Small intestine (tissue), 7 donors: ENCODE data around the gene GLI1. TPM values are rescaled to one million over a fixed set of nuclear protein-coding genes. Genes with fewer than 3 reads are reported as not detected.
A peak's percentile ranks its signal among the peaks of the same experiment; 100 is the strongest.
"Not testable (repeated sequence)": the region's sequence is repeated elsewhere in the genome, so short reads cannot be mapped to it uniquely, and the experiment has no call there.

ENCODE experiments used
- DNase-seq, 2 donors: peaks; one replicate each; pipeline versions ENCODE4 v3.0.0 to v3.0.0-alpha.2; 2013
- FAIRE-seq: peaks from 2 replicates; lab custom pipeline; 2012; peaks lifted over from hg19 to GRCh38; lab: Jason Lieb, UNC
- H3K27ac ChIP-seq, 3 donors: one replicate each; pipeline ENCODE4 v1.5.1; 2013; ENCODE audit warnings: low read length in 2 of 3, mild to moderate bottlenecking in 2 of 3, control low read depth in 1 of 3, inconsistent platforms in 1 of 3, low read depth in 1 of 3, moderate library complexity in 1 of 3
- H3K27me3 ChIP-seq, 3 donors: one replicate each; pipeline ENCODE4 v1.6.1; 2013; ENCODE audit warnings: low read length in 3 of 3, inconsistent platforms in 1 of 3; ENCODE audit not compliant: control insufficient read depth in 3 of 3, insufficient read depth in 3 of 3
- H3K36me3 ChIP-seq, 3 donors: one replicate each; pipeline ENCODE4 v1.6.1; 2013; ENCODE audit warnings: low read length in 3 of 3, inconsistent platforms in 1 of 3, low read depth in 1 of 3, mild to moderate bottlenecking in 1 of 3, moderate library complexity in 1 of 3; ENCODE audit not compliant: control insufficient read depth in 3 of 3, insufficient read depth in 2 of 3
- H3K4me1 ChIP-seq, 3 donors: one replicate each; pipeline ENCODE4 v1.6.1; 2013; ENCODE audit warnings: low read length in 2 of 3, inconsistent platforms in 1 of 3, low read depth in 1 of 3, mild to moderate bottlenecking in 1 of 3, moderate library complexity in 1 of 3; ENCODE audit not compliant: control insufficient read depth in 3 of 3, insufficient read depth in 2 of 3
- H3K4me3 ChIP-seq, 3 donors: one replicate each; pipeline ENCODE4 v1.5.1; 2013; ENCODE audit warnings: low read length in 3 of 3, control low read depth in 1 of 3, inconsistent platforms in 1 of 3, low read depth in 1 of 3, mild to moderate bottlenecking in 1 of 3, moderate library complexity in 1 of 3
- H3K9me3 ChIP-seq, 2 donors: one replicate each; pipeline ENCODE4 v1.6.1; 2013; ENCODE audit warnings: low read depth in 1 of 2, low read length in 1 of 2; ENCODE audit not compliant: control insufficient read depth in 2 of 2, insufficient read depth in 1 of 2
- WGBS, 3 donors: extraction: QIAGEN DNeasy Blood & Tissue Kit; methylation state at CpG; one replicate each; pipeline ENCODE4 v1.1.7; 2013; 5-methylcytosine and 5-hydroxymethylcytosine counted together
- polyA plus RNA-seq, 4 donors: library from polyadenylated mRNA; stranded (reverse) in 3 of 4; unstranded in 1 of 4; fragments of 200-250 nt in 3 of 4; fragments of 120-200 nt in 1 of 4; gene quantifications; one replicate each; pipeline versions ENCODE4 v1.2.1 to v1.2.3, GENCODE V29; 2013
- donor health status: healthy with polysubstance abuse.
- donor health status: control.
- donor health status: control.
- donor health status: Bipolar disorder and iron deficiency.
- donor health status: healthy.

GLI1 gene
- polyA plus RNA-seq, 4 donors = 1.5 to 5.5 (median 1.9) TPM; not detected in 1

- H3K4me1 ChIP-seq = peaks cover 0 to 6% (median 0%) of the 10 kb centered on the region in 3 donors
- peaks cover 5 to 21% (median 13%) of the 10 kb centered on the region in 3 donors for H3K36me3 ChIP-seq
- H3K4me3 ChIP-seq = peak overlapping the region in 1 of 3 donors; percentile 92
- FAIRE-seq = no peak
- no peaks in the 10 kb centered on the region for H3K9me3 ChIP-seq
- WGBS, 3 donors = 83 to 88% (median 84%) methylated on average over 27 of the region's 27 CpGs
- DNase-seq = no peak
- H3K27ac ChIP-seq = peak overlapping the region in 1 of 3 donors; percentile 20
- no peaks in the 10 kb centered on the region for H3K27me3 ChIP-seq
Observed at GRCh38 chr12:57487055-57487596, 27.5 kb downstream of the GLI1 start.

- H3K36me3 ChIP-seq = peaks cover 5 to 26% (median 13%) of the 10 kb centered on the region in 3 donors
- FAIRE-seq = no peak
- H3K9me3 ChIP-seq = no peaks in the 10 kb centered on the region
- 5 to 7% (median 5%) methylated on average over 44 to 47 of the region's 47 CpGs for WGBS, 3 donors
- peak within 1 kb of the TSS; percentile 62 to 92 (median 67) for H3K27ac ChIP-seq
- peaks cover 0 to 6% (median 0%) of the 10 kb centered on the region in 3 donors for H3K4me1 ChIP-seq
- H3K4me3 ChIP-seq = peak within 1 kb of the TSS; percentile 91 to 95 (median 92)
- H3K27me3 ChIP-seq = no peaks in the 10 kb centered on the region
- peak; percentile 97 to 99 for DNase-seq
Observed at GRCh38 chr12:57487597-57488401, 28.2 kb downstream of the GLI1 start, which contains the start of gene MARS1. MARS1 (plus strand) TSS chr12:57488068; CDS start chr12:57488091, 23 bp downstream.

GRCh38 chr12:57488402-57489156, 29.0 kb downstream of the GLI1 start:
- Histone ChIP-seq H3K4me3 (peak overlapping the region; percentile 91 to 95 (median 92)), H3K36me3 (peaks cover 5 to 27% (median 13%) of the 10 kb centered on the region in 3 donors), H3K27me3 (no peaks in the 10 kb centered on the region), H3K9me3 (no peaks in the 10 kb centered on the region), H3K27ac (peak overlapping the region; percentile 62 to 92 (median 67)), H3K4me1 (peaks cover 0 to 6% (median 0%) of the 10 kb centered on the region in 3 donors)
- FAIRE-seq (no peak), DNase-seq (peak in 1 of 2 donors; percentile 17)
- 25 to 30% (median 25%) methylated on average over 11 of the region's 11 CpGs for WGBS, 3 donors

GRCh38 chr12:57489157-57489641, 29.6 kb downstream of the GLI1 start:
- 84 to 94% (median 92%) methylated on average over 5 of the region's 5 CpGs for WGBS, 3 donors
- no peak for FAIRE-seq
- H3K4me3 ChIP-seq = peak overlapping the region in 2 of 3 donors; percentile 2 to 92

GRCh38 chr12:57490126-57490525, 30.5 kb downstream of the GLI1 start:
- Histone ChIP-seq H3K27ac (no peak overlapping the region), H3K27me3 (no peaks in the 10 kb centered on the region), H3K36me3 (peaks cover 5 to 31% (median 15%) of the 10 kb centered on the region in 3 donors), H3K9me3 (no peaks in the 10 kb centered on the region), H3K4me1 (peaks cover 0 to 6% (median 0%) of the 10 kb centered on the region in 3 donors), H3K4me3 (no peak overlapping the region)
- no peak for DNase-seq
- no peak for FAIRE-seq
- WGBS, 3 donors = 94 to 98% (median 97%) methylated on average over 4 of the region's 4 CpGs

More at GRCh38 chr12:57489157-57489641, 29.6 kb downstream of the GLI1 start:
- H3K9me3 ChIP-seq = no peaks in the 10 kb centered on the region
- no peak overlapping the region for H3K27ac ChIP-seq
- H3K27me3 ChIP-seq = no peaks in the 10 kb centered on the region
- peaks cover 5 to 31% (median 13%) of the 10 kb centered on the region in 3 donors for H3K36me3 ChIP-seq
- no peak for DNase-seq
- peaks cover 0 to 6% (median 0%) of the 10 kb centered on the region in 3 donors for H3K4me1 ChIP-seq

GRCh38 chr12:57491393-57492280, 32.1 kb downstream of the GLI1 start:
- no peak overlapping the region for H3K27ac ChIP-seq
- DNase-seq (no peak), FAIRE-seq (no peak)
- no peak overlapping the region for H3K4me3 ChIP-seq
- no peaks in the 10 kb centered on the region for H3K27me3 ChIP-seq
- H3K36me3 ChIP-seq = peaks cover 5 to 41% (median 18%) of the 10 kb centered on the region in 3 donors
- H3K4me1 ChIP-seq = peaks cover 0 to 6% (median 0%) of the 10 kb centered on the region in 3 donors
- H3K9me3 ChIP-seq = no peaks in the 10 kb centered on the region
- 87 to 93% (median 89%) methylated on average over 15 of the region's 15 CpGs for WGBS, 3 donors

GRCh38 chr12:57495051-57495701, 35.6 kb downstream of the GLI1 start:
- WGBS, 3 donors = 97 to 98% (median 98%) methylated on average over 38 to 45 of the region's 48 CpGs

More at GRCh38 chr12:57495051-57495701, 35.6 kb downstream of the GLI1 start:
- not testable (repeated sequence) for H3K4me3 ChIP-seq, H3K27me3 ChIP-seq, DNase-seq, H3K4me1 ChIP-seq, H3K9me3 ChIP-seq, FAIRE-seq, H3K27ac ChIP-seq
- peaks cover 11 to 46% (median 18%) of the 10 kb centered on the region in 3 donors for H3K36me3 ChIP-seq
